Measurements from ENCODE around the gene GCN1.
"Not testable (repeated sequence)": the region's sequence is repeated elsewhere in the genome, so short reads cannot be mapped to it uniquely, and the experiment has no call there.

DNA sequence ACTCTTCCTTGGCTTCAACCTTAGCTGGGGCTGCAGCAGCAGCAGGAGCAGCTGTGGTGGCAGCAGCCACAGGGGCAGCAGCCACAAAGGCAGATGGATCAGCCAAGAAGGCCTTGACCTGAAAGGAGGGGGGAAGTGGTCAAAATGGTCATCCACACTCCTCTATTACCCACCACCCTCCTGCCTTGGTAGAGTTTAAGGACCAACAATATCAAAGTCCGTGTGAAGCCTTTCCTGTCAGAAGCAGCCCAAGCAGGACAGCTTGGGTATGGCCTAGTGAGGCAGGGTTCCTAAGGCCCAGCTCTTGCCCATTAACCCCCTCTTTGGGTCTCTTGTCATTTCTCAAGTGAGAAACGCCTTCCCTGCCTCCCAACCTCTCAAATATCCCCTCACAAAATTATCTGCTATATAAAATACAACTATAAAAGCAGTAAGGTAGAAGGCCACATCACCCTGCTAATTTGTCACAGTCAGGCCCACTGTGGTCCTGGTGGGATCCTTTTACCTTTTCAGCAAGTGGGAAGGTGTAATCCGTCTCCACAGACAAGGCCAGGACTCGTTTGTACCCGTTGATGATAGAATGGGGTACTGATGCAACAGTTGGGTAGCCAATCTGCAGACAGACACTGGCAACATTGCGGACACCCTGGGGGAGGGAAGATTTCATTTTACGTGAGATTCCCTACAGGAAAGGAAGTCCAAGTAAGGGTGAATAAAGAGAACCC lies 2.5 kb upstream of the GCN1 start:
- TF ChIP-seq, protein P1, sequence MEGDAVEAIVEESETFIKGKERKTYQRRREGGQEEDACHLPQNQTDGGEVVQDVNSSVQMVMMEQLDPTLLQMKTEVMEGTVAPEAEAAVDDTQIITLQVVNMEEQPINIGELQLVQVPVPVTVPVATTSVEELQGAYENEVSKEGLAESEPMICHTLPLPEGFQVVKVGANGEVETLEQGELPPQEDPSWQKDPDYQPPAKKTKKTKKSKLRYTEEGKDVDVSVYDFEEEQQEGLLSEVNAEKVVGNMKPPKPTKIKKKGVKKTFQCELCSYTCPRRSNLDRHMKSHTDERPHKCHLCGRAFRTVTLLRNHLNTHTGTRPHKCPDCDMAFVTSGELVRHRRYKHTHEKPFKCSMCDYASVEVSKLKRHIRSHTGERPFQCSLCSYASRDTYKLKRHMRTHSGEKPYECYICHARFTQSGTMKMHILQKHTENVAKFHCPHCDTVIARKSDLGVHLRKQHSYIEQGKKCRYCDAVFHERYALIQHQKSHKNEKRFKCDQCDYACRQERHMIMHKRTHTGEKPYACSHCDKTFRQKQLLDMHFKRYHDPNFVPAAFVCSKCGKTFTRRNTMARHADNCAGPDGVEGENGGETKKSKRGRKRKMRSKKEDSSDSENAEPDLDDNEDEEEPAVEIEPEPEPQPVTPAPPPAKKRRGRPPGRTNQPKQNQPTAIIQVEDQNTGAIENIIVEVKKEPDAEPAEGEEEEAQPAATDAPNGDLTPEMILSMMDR (tag by site-specific recombination; IDR thresholded peaks at IDR 0.05), result not testable (repeated sequence)
- not testable (repeated sequence) for TF ChIP-seq ZNF112 (tag by site-specific recombination; IDR thresholded peaks at IDR 0.05); ZSCAN23 (tag by site-specific recombination; IDR thresholded peaks at IDR 0.05); ZNF350 (tag by site-specific recombination; IDR thresholded peaks at IDR 0.05); GLI4 (tag by site-specific recombination; IDR thresholded peaks at IDR 0.05); ZNF146 (tag by site-specific recombination; IDR thresholded peaks at IDR 0.05); SP7 (tag by site-specific recombination; IDR thresholded peaks at IDR 0.05); ZNF274 (IDR thresholded peaks at IDR 0.05; ENCODE audit: low read length); ZNF274 (tag by site-specific recombination; IDR thresholded peaks at IDR 0.05; ENCODE audit: borderline replicate concordance); ZBTB48 (tag by site-specific recombination; IDR thresholded peaks at IDR 0.05); ZSCAN30 (tag by site-specific recombination; IDR thresholded peaks at IDR 0.05)
- TF ChIP-seq, protein P2, sequence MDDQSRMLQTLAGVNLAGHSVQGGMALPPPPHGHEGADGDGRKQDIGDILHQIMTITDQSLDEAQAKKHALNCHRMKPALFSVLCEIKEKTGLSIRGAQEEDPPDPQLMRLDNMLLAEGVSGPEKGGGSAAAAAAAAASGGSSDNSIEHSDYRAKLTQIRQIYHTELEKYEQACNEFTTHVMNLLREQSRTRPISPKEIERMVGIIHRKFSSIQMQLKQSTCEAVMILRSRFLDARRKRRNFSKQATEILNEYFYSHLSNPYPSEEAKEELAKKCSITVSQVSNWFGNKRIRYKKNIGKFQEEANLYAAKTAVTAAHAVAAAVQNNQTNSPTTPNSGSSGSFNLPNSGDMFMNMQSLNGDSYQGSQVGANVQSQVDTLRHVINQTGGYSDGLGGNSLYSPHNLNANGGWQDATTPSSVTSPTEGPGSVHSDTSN (CRISPR knock-in tag; IDR thresholded peaks at IDR 0.05), result not testable (repeated sequence)
- TF ChIP-seq, protein P3, sequence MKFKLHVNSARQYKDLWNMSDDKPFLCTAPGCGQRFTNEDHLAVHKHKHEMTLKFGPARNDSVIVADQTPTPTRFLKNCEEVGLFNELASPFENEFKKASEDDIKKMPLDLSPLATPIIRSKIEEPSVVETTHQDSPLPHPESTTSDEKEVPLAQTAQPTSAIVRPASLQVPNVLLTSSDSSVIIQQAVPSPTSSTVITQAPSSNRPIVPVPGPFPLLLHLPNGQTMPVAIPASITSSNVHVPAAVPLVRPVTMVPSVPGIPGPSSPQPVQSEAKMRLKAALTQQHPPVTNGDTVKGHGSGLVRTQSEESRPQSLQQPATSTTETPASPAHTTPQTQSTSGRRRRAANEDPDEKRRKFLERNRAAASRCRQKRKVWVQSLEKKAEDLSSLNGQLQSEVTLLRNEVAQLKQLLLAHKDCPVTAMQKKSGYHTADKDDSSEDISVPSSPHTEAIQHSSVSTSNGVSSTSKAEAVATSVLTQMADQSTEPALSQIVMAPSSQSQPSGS (tag by site-specific recombination; IDR thresholded peaks at IDR 0.05; ENCODE audit: low read depth), result not testable (repeated sequence)
